Muscle layer of duodenum (tissue), 2 donors: ENCODE data around the gene SLC17A8.

ENCODE experiments used
- H3K27ac ChIP-seq: one replicate; pipeline ENCODE4 v1.7.0; 2013; ENCODE audit warnings: mild to moderate bottlenecking, low read length
- H3K27me3 ChIP-seq: one replicate; pipeline ENCODE4 v1.7.0; 2013; ENCODE audit warnings: low read depth, mild to moderate bottlenecking, control low read depth, low read length
- H3K36me3 ChIP-seq, 2 donors: one replicate each; pipeline ENCODE4 v1.7.0; 2013; ENCODE audit warnings: low read length in 2 of 2, control low read depth in 1 of 2, mild to moderate bottlenecking in 1 of 2; ENCODE audit not compliant: insufficient read depth in 2 of 2, control insufficient read depth in 1 of 2
- H3K4me1 ChIP-seq, 2 donors: one replicate each; pipeline ENCODE4 v1.7.0; 2013; ENCODE audit warnings: low read length in 2 of 2, mild to moderate bottlenecking in 2 of 2, control low read depth in 1 of 2, moderate library complexity in 1 of 2; ENCODE audit not compliant: insufficient read depth in 2 of 2, control insufficient read depth in 1 of 2
- H3K4me3 ChIP-seq, 2 donors: one replicate each; pipeline ENCODE4 v1.7.0; 2013; ENCODE audit warnings: low read length in 2 of 2, low read depth in 1 of 2, mild to moderate bottlenecking in 1 of 2
- H3K9me3 ChIP-seq, 2 donors: one replicate each; pipeline ENCODE4 v1.7.0; 2013; ENCODE audit warnings: low read length in 2 of 2, control low read depth in 1 of 2, mild to moderate bottlenecking in 1 of 2; ENCODE audit not compliant: control insufficient read depth in 1 of 2
- donor health status: healthy.

SLC17A8 gene

GRCh38 chr12:100395811-100396210, 38.9 kb downstream of the SLC17A8 start:
- Histone ChIP-seq H3K27ac (no peak overlapping the region), H3K4me1 (no peaks in the 10 kb centered on the region), H3K4me3 (no peak overlapping the region), H3K9me3 (no peaks in the 10 kb centered on the region), H3K27me3 (no peaks in the 10 kb centered on the region), H3K36me3 (no peaks in the 10 kb centered on the region)

GRCh38 chr12:100398307-100398706, 41.4 kb downstream of the SLC17A8 start:
- H3K4me1 ChIP-seq = no peaks in the 10 kb centered on the region
- H3K4me3 ChIP-seq = no peak overlapping the region
- H3K9me3 ChIP-seq = no peaks in the 10 kb centered on the region
- H3K36me3 ChIP-seq = no peaks in the 10 kb centered on the region
- H3K27ac ChIP-seq = peak overlapping the region; percentile 31
- no peaks in the 10 kb centered on the region for H3K27me3 ChIP-seq

DNA sequence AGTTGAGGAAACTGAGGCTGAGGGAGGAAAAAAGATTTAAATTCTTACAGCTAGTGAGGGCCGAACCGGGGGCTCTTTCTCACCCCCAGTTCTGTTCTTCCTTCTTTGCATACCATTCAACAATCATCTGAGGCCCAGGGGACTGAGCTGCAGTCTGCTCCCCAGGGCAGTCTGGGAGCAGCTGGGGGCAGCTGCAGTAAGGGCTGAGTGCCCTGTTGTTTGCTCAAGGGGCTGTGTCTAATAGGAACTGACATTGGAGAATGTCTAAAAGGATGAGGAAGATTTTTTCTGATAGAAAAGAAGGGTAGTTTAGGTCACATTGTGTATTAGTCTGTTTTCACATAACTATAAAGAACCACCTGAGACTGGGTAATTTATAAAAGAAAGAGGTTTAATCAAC, 42.2 kb downstream of the SLC17A8 start:
- Histone ChIP-seq H3K27me3 (no peaks in the 10 kb centered on the region), H3K36me3 (no peaks in the 10 kb centered on the region), H3K27ac (no peak overlapping the region), H3K4me3 (no peak overlapping the region), H3K4me1 (no peaks in the 10 kb centered on the region), H3K9me3 (no peaks in the 10 kb centered on the region)

DNA sequence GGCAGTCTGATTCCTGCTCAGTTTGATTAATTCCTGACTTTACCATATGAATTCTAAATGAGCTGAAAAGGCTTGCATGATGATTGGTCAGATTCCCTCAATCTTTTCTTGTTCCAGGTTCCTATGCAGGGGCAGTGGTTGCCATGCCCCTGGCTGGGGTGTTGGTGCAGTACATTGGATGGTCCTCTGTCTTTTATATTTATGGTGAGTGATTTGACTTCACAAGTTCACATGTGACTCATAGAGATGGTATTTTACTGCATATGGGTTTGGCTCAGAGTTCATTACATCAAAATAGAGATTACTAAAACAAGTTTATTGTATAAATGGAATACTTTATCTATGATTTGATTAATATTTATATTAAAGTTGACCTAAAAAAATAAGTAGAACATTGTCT, 44.8 kb downstream of the SLC17A8 start:
- Histone ChIP-seq H3K27ac (no peak overlapping the region), H3K4me3 (no peak overlapping the region), H3K27me3 (no peaks in the 10 kb centered on the region), H3K9me3 (no peaks in the 10 kb centered on the region), H3K4me1 (no peaks in the 10 kb centered on the region), H3K36me3 (no peaks in the 10 kb centered on the region)

DNA sequence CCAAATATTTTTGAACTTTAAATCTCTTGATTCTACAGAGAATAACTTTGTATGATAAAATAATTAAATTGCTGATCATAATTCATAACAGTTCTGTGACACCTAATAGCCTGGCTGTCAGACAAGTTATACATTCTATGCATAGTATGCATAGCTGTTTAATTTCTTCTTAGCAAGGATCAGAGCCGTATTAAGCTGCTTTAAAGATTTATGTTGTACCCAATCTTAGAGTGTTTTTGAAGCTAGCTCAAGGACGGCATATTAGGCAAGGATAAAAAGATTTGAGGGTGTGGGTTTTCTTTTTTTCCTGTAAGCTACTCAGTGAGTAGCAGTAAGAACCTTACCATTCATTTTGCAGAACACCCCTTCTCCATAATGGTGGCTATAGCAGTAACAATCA, 45.9 kb downstream of the SLC17A8 start:
- H3K27ac ChIP-seq = no peak overlapping the region
- H3K4me3 ChIP-seq = no peak overlapping the region
- no peaks in the 10 kb centered on the region for H3K4me1 ChIP-seq
- H3K9me3 ChIP-seq = no peaks in the 10 kb centered on the region
- no peaks in the 10 kb centered on the region for H3K27me3 ChIP-seq
- no peaks in the 10 kb centered on the region for H3K36me3 ChIP-seq

GRCh38 chr12:100403446-100403845, 46.6 kb downstream of the SLC17A8 start:
- Histone ChIP-seq H3K27me3 (no peaks in the 10 kb centered on the region), H3K4me1 (no peaks in the 10 kb centered on the region), H3K36me3 (no peaks in the 10 kb centered on the region), H3K27ac (no peak overlapping the region), H3K4me3 (no peak overlapping the region), H3K9me3 (no peaks in the 10 kb centered on the region)

GRCh38 chr12:100404769-100405407, 48.0 kb downstream of the SLC17A8 start:
- no peaks in the 10 kb centered on the region for H3K4me1 ChIP-seq
- no peaks in the 10 kb centered on the region for H3K27me3 ChIP-seq
- H3K27ac ChIP-seq = no peak overlapping the region
- no peaks in the 10 kb centered on the region for H3K36me3 ChIP-seq
- no peaks in the 10 kb centered on the region for H3K9me3 ChIP-seq
- H3K4me3 ChIP-seq = no peak overlapping the region

DNA sequence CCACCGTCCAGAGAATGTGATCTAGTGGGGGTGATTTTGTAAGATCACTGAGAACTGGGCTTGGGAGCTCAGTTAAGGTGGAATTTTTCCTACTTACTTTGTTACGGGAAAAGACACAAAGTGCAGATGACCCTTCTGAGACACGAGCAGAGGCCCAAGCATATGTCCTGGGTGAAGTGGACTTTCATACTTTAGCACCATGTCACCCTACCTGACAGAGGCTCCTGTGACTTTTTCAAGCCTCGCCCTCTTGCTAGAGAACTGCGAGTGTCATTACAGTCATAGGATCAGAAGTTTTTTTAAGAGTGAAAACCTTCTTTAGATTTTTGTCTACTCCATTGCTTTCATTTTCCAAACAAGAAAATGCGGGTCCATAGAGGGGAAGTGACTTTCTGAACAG, 56.1 kb downstream of the SLC17A8 start:
- Histone ChIP-seq H3K9me3 (no peaks in the 10 kb centered on the region), H3K4me1 (peaks cover 0 to 5% of the 10 kb centered on the region in 2 donors), H3K4me3 (no peak overlapping the region), H3K27me3 (no peaks in the 10 kb centered on the region), H3K27ac (no peak overlapping the region), H3K36me3 (no peaks in the 10 kb centered on the region)

DNA sequence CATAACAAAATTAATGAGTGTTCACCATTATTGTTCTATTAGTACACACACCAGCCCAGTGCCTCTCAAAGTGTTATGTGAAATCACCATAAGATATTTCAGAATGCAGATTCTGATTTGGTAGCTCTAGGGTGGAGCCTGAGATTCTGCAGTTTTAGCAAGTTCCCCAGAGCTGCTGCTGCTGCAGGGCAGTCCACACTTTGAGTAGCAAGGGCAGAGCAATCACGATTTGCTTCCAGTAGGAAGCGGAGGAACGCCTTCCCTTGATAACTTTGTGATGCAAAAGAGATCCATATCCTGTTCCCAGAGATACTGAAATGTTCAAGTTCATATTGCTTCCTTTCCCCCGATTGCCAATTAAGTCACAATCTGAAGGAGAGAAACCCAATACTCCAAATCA, 57.9 kb downstream of the SLC17A8 start:
- Histone ChIP-seq H3K27me3 (no peaks in the 10 kb centered on the region), H3K9me3 (no peaks in the 10 kb centered on the region), H3K4me3 (no peak overlapping the region), H3K27ac (no peak overlapping the region), H3K4me1 (peaks cover 0 to 5% of the 10 kb centered on the region in 2 donors), H3K36me3 (no peaks in the 10 kb centered on the region)

DNA sequence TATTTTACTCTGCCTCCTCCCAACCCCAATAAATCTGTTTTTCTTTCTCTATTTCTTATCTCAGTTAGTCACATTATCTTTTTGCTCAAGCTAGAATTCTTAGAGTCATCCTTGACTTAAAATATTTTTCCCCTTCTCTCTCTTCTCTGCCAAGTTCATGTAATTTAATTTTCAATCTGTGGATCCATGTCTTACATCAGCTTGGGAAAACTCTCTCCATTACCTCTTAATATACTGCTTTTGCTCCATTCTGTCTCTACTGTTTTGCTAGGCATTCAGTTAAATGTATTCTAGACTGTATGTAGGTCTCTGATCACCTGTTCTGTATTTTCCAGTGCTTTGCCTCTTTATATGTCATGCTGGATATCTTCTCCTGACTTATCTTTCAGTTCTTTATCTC, 65.8 kb downstream of the SLC17A8 start:
- peaks cover 0 to 8% of the 10 kb centered on the region in 2 donors for H3K9me3 ChIP-seq
- H3K36me3 ChIP-seq = no peaks in the 10 kb centered on the region
- no peak overlapping the region for H3K27ac ChIP-seq
- H3K27me3 ChIP-seq = no peaks in the 10 kb centered on the region
- no peaks in the 10 kb centered on the region for H3K4me1 ChIP-seq
- no peak overlapping the region for H3K4me3 ChIP-seq

GRCh38 chr12:100426145-100426544, 69.3 kb downstream of the SLC17A8 start:
- Histone ChIP-seq H3K36me3 (no peaks in the 10 kb centered on the region), H3K27ac (no peak overlapping the region), H3K4me1 (no peaks in the 10 kb centered on the region)

DNA sequence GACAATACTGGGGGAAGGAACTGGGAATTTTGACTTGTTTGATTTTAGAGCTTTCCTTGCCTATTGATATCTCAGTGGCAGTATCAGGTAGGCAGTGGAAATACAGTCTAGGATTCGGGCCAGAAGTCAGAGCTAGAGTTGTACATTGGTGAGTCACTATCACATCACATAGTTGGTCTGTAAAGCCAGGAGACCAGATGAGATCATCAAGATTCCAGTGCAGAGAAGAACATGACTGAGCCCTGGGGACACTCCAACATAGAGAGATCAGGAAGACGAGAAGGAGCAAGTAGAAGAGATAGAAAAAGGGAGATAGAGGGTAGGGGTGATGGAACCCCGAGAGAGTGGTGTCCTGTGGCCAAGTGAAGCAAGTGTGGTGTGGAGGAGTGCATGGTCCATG, 70.2 kb downstream of the SLC17A8 start:
- Histone ChIP-seq H3K9me3 (peaks cover 0 to 8% of the 10 kb centered on the region in 2 donors), H3K36me3 (no peaks in the 10 kb centered on the region), H3K27me3 (no peaks in the 10 kb centered on the region), H3K27ac (no peak overlapping the region), H3K4me1 (no peaks in the 10 kb centered on the region), H3K4me3 (no peak overlapping the region)

More at GRCh38 chr12:100426145-100426544, 69.3 kb downstream of the SLC17A8 start:
- H3K4me3 ChIP-seq = no peak overlapping the region
- no peaks in the 10 kb centered on the region for H3K27me3 ChIP-seq
- peaks cover 0 to 8% of the 10 kb centered on the region in 2 donors for H3K9me3 ChIP-seq
